ENCODE results near the gene GAS2L1.

GRCh38 chr22:29348041-29348440 lies 41.6 kb downstream of the GAS2L1 start:
- TF ChIP-seq CTCF (conservative IDR thresholded peaks at IDR 0.05; ENCODE audit: low read depth, low read length) (no peak), EZH2 (IDR thresholded peaks at IDR 0.05; ENCODE audit: borderline replicate concordance, low read depth, low read length, poor library complexity, severe bottlenecking) (no peak)

Measured in A673 (cell line).